NCI-H460 (cell line): ENCODE results near the gene LRIG3. TPM values are rescaled to one million over a fixed set of nuclear protein-coding genes. Genes with fewer than 3 reads are reported as not detected.
"Not testable (repeated sequence)": the region's sequence is repeated elsewhere in the genome, so short reads cannot be mapped to it uniquely, and the experiment has no call there.

Source experiments
- DNase-seq: peaks from one replicate; pipeline ENCODE4 v3.0.0-alpha.2; 2016; ENCODE audit warnings: low read depth; ENCODE audit errors: extremely low read depth
- total RNA-seq: library from RNA; depleted of rRNA; stranded (reverse); fragments of >200 nt; shearing (Covaris generic); gene quantifications from 2 replicates; pipeline ENCODE4 v1.2.3, GENCODE V29; 2014

LRIG3 gene
- total RNA-seq, 1 experiment from 2014 or later = 13.0 TPM

DNA sequence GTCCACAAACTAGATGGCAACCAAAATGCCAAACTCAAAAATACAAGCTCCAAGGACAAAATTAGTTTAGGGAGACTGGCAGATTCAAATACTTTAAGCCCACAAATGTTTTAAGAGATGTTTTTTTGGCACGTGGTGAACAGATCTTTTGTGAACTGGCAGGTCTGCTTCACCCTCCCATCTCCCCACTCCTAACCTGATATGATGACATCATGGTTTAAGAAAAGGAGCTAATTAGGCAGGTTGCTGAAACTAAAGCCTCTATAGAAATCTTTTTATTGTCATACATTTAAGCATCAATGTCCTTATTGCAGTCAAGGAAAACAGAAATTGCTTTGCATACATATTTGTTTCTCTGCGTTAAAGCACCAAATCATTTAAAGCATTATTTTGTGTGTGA lies 5.8 kb downstream of the LRIG3 start:
- no peak for DNase-seq

GRCh38 chr12:58907391-58907790 lies 12.9 kb downstream of the LRIG3 start:
- no peak for DNase-seq

DNA sequence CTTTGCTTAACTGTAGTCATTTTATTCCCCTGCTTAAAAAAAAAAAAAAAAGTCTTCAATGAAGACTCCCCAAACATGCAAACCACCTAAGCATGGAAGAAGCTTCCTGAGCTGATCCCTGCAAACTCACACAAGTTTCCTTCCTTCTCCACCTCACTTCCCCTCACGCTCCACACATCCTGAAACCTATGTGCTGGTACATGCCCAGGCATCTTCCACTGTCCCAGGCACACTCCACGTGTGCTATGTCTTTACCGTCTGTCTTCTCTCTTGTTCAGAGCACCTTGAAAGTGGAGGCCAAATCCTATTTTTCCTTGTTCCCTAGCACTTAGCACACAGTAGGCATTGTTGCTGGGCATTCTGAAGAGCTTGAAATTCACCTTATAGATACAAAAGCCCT lies 13.4 kb downstream of the LRIG3 start:
- DNase-seq = no peak

DNA sequence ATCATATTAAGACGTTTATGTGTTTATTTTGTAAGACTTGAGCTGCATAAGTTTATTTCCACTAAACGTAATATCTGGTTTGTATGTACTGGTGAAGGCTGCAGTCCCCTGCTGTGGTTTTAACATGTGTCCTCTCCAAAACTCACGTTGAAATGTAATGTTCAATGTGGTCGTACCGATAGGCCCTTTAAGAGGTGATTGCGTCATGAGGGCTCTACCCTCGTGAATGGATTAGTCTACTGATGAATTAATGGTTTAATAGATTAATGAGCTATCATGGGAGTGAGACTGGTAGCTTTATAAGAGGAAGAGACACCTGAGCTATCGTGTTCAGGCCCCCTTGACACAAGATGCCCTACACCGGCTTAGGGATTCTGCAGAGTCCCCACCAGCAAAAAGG lies 14.9 kb downstream of the LRIG3 start:
- no peak for DNase-seq

- not testable (repeated sequence) for DNase-seq
Measured at GRCh38 chr12:58902726-58903125, 17.6 kb downstream of the LRIG3 start.

- DNase-seq = no peak
Measured at GRCh38 chr12:58901664-58902063, 18.6 kb downstream of the LRIG3 start.

- DNase-seq = no peak
Measured at GRCh38 chr12:58897969-58898368, 22.3 kb downstream of the LRIG3 start.

GRCh38 chr12:58896278-58896677 lies 24.0 kb downstream of the LRIG3 start:
- no peak for DNase-seq

- DNase-seq = no peak
Measured at GRCh38 chr12:58895053-58895452, 25.3 kb downstream of the LRIG3 start.

DNA sequence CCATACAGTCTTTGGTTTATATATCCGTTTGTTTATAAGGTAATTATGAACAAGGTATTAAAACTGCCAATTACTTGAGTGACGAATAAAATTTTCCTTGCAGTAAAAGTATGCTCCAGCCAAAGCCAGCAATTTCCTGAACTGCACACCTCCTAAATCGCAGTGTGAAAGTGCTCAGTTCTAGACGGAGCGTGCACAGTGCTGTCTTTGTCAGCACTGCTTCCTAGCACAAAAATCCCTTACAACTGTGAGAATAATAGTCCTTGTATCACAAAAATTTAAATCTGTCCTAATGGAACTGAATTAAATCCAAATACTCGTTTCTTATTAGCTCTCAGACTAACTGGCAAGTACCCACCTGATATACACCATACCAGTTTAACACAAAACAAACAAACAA lies 26.3 kb downstream of the LRIG3 start:
- DNase-seq = no peak

DNA sequence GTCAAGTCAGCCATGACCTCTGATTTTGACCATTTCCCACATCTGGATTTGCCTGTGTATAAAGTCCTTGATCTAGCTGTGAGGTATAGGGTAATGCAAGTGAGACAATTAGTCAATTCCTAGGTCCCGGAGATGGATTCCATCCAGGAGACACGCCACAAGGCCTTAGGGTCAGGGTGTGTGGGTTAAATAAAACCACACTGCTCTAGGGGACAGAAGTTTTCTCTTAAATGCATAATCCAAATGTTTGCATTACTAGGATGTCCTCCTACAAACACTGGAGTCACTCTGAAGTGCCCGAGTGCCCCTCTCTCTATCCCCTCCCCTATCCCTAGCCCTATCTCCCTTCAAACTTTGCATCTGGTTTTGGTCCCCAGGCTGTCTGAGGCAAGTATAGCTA lies 26.8 kb downstream of the LRIG3 start:
- DNase-seq = no peak

GRCh38 chr12:58889557-58889956 lies 30.7 kb downstream of the LRIG3 start:
- DNase-seq = no peak

GRCh38 chr12:58888131-58888783 lies 32.0 kb downstream of the LRIG3 start:
- peak; percentile 7 for DNase-seq

- no peak for DNase-seq
Measured at GRCh38 chr12:58887068-58887467, 33.2 kb downstream of the LRIG3 start.

DNA sequence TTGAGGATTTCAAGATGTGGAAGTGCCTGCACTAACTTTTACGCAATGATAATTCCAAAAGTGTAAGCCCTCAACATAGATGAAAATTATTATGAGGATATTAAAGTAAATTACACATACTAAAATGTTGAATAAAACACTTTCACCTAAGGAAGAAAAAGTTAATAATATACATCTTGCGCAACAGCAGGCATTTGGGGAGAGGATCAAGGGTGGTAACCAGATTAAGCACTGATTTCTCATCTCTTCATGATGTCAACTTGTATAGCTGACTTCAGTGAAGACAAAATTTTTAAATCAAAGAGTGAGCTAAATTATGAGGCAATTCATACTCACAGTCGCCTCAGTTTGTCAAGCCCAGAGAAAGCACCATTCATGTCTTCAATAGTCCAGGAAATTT lies 33.8 kb downstream of the LRIG3 start:
- no peak for DNase-seq

DNA sequence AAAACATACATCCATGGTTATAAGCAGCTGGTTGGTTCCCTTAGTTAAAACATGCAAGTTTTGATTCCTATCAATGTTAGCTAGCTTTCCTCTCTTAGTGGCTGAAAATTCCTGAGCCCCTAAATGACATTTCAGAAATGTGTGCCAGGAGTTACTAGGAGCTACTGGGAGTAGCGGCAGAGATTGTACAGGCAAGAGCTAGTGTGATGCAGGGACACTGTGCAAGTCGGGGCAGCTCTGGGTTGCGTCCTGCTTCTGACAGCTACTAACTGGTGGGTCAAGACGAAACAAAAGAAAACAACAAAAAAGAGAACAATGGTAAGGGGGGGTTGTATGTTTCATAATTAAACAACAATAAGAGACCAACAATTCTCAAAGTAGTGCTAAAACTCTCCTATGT lies 35.4 kb downstream of the LRIG3 start:
- no peak for DNase-seq

DNA sequence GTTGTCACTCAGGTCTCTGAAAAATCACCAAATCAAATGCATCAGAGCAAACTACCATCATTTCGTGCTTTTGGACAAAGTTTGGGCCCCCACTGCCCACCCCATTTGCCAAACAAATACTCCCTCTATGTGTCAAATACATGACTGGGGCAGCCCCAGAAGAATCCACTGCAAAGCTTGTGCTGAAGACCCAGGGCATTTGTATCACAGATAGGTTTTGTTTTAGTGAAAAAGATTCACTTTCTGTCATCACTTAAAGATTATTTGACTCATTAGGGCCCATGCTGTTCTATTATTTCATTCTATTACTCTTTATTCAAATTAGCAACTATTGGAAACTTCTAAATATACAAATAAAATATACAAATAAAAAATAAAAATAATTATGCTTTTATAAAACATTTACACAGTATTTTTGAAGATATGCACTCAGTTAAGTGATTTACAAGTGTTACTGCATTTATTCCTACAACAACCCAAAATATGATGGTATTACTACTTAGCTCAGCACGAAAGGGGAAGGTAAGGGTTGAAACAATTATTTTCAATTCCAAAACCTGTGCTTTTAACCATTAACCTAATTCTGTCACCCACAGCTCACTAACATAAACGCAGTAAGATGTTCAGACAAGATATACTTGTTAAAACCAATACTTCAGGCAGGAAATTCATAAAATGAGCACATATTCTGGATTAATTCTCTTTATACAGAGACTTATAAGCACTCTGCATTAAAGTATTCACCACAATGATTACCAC lies 36.5 kb downstream of the LRIG3 start:
- DNase-seq = no peak

DNA sequence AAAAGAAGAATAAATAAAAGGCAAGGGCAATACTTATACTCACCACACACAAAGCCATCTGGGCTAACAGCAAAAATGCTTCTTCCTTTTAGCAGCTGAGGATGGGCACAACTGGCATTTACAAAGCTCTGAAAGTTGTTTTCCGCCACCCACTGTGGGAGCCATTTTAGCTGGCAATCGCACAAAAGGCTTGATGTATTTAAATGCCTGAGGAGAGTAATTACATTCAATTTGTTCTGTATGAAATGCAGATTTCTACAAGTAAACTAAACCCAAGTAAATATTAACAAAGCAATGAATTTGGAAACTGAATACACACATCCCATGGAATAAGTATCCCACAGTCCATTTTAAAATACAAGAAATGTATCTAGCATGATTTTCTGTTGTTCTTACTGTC lies 37.5 kb downstream of the LRIG3 start:
- no peak for DNase-seq

DNA sequence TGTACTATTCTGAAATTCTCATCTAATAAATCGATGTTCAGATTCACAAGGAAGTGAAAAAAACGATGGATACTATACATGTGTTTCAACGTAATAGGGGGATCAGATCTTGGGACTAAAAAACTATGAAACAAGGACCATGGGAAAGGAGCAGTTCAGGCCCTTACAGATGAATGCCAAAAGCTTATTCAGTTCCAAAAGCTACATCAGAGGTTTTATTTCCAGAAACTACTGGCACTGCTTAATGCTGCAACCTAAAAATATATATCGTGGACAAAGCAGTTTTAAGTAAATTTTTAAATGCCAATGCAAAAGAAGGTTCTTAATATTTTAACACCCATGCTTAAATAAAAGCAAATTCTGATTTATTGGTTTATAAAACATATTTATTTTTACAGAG lies 38.5 kb downstream of the LRIG3 start:
- DNase-seq = no peak

GRCh38 chr12:58880639-58881038 lies 39.7 kb downstream of the LRIG3 start:
- DNase-seq = no peak

GRCh38 chr12:58877243-58877743 lies 43.0 kb downstream of the LRIG3 start:
- DNase-seq = no peak

DNA sequence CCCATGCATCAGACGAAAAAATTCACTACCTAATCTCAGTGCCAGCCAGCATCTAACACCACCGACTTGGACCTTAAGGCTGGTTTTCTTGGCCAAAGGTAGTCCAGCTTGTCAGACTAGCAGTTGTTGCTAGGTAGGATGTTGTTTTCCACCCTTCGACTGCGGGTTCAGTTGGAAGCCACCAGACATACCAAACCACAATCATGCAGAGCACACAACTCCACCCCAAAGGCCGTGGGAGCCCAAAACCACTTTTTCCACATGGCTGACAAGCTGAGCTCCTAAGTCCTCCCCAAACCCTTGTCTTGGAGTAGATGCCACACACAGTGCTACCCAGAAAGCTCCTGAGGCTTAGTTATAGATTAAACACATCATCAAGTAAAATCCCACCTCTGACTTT lies 46.8 kb downstream of the LRIG3 start:
- DNase-seq = no peak
